GM19438 (cell line): ENCODE measurements around the gene PRSS8.
A peak's percentile ranks its signal among the peaks of the same experiment; 100 is the strongest.

ENCODE experiments used
- ATAC-seq: cut with Tn5 transposase; IDR thresholded peaks from one replicate; pipeline ENCODE4 v1.9.1; 2021; ENCODE audit warnings: low read depth; ENCODE audit not compliant: unreplicated experiment

Gene PRSS8

DNA sequence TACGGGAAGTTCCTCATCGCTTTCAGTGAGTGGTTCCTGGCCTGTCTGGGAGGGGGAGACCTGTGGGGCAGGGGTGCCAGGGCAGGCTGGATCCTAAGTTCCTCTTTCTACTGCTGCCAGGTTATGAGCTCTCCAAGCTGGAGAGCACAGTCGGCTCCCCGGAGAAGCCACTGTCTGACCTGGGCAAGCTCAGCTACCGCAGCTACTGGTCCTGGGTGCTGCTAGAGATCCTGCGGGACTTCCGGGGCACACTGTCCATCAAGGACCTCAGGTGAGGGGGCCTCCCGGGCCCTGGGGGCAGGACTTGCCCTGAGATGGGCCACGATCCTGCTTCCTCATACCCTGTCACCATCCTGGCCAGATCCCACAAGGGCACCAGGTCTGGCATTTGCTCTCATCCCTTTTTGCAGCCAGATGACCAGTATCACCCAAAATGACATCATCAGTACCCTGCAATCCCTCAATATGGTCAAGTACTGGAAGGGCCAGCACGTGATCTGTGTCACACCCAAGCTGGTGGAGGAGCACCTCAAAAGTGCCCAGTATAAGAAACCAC, 5.1 kb downstream of the PRSS8 start:
- no peak for ATAC-seq

DNA sequence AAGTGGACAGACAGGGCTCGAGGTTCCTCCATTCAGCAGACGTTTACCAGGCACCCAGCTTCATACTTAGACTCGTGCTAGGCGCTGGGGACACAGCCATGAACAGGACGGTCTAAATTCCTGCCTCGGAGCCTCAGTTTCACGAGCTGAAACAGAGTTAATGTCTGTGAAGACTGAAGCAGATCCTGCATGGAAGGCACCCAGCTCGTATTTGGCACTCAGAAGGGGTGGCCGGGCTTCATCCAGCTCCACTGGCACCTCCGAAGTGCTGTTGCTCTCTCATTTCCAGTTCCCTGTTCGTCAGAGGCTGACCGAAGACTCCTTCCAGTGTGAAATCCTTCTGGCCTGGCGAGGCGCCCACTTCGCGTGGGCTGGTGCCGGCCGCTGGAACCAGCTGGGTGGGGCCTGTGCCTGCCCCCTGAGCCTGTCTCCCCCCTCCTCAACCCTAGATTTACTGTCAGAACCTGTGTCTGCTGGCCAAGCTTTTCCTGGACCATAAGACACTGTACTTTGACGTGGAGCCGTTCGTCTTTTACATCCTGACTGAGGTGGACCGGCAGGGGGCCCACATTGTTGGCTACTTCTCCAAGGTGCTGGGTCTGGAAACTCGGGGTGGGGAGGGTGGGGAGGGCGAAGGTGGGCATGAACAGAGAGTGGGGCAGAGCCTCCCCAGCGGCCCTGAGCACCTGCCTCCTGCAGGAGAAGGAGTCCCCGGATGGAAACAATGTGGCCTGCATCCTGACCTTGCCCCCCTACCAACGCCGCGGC, 5.8 kb downstream of the PRSS8 start:
- ATAC-seq, result no peak

DNA sequence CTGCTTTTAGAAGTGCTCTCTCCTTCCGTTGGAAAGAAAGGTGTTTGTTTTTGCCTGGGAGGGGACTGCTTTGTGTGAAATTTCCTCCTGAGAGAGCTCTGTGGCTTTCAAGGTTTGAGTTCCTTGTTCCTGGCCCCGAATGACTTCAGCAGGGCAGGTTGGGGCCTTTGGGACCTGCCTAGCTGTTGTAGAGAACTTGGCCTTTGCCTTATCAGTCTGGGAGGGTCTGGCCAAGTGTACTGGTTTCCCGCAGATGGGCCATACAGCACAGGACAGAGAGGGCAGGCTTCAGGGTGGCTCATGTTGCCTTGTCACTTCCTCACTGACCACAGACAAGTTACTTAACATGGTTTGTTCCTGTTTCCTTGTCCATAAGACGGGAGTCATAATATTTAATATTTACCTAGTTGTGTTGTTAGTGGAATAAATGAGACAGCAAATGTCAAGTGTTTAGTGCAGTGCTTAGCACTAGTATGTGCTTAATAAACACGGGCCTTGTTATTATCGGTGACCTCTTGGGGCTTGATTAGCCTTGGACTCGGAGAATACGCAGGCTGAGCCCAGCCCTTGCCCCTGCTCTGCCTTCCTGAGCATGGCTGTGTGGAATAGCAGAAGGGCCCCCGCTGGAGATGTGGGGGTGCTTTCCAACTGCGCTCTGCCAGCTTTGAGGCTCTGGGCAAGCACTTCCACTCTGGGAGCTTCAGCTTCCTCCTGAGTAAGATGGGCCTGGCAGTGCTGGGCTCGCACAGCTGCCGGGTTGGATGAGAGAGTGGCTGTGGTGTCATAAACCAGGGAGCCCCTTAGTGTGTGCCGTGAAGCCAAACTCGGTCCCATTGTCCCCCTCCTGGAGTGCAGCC, 6.6 kb downstream of the PRSS8 start:
- ATAC-seq, result no peak

DNA sequence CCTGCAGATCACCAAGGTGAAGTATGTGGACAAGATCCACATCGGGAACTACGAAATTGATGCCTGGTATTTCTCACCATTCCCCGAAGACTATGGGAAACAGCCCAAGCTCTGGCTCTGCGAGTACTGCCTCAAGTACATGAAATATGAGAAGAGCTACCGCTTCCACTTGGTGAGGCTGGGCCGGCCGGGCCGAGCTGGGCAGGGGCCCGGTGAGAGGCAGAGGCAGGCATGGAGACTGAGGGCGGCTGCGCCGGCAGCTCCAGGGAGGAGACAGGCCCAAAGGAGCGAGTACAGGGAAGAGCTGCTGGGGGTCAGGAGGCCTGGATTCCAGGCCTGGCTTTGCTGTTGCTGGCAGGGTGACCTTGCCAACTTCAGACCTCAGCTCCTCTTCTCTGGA, 8.3 kb downstream of the PRSS8 start:
- ATAC-seq, result no peak

DNA sequence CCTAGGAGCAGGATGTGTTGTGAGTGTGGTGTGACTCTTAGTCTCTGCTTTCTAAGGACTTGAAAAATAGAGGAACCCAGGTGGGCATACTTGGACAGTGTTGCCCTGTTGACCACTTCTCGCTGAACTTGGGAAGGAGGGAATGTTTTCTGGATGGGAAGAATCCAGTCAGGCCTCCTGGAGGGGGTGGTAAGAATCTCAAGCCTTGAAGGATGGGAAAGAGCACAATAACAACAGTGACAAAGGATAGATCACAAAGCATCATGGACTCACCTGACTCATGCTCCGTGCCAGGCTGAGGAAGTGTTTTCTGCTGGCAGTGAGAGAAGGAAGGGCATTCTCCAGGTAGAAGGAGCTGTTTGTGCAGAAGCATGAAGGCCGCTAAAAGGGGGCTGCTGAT, 9.7 kb downstream of the PRSS8 start:
- no peak for ATAC-seq

DNA sequence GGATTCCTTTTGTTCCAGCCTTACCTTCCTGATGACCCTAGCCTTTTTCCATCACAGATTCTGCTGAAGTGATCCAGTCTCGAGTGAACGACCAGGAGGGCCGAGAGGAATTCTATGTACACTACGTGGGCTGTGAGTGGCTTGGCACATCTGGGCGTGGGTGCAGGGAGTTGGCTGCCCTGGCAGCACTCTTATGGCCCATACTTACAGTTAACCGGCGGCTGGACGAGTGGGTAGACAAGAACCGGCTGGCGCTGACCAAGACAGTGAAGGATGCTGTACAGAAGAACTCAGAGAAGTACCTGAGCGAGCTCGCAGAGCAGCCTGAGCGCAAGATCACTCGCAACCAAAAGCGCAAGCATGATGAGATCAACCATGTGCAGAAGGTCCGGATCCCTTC, 15.4 kb downstream of the PRSS8 start:
- ATAC-seq, result no peak

DNA sequence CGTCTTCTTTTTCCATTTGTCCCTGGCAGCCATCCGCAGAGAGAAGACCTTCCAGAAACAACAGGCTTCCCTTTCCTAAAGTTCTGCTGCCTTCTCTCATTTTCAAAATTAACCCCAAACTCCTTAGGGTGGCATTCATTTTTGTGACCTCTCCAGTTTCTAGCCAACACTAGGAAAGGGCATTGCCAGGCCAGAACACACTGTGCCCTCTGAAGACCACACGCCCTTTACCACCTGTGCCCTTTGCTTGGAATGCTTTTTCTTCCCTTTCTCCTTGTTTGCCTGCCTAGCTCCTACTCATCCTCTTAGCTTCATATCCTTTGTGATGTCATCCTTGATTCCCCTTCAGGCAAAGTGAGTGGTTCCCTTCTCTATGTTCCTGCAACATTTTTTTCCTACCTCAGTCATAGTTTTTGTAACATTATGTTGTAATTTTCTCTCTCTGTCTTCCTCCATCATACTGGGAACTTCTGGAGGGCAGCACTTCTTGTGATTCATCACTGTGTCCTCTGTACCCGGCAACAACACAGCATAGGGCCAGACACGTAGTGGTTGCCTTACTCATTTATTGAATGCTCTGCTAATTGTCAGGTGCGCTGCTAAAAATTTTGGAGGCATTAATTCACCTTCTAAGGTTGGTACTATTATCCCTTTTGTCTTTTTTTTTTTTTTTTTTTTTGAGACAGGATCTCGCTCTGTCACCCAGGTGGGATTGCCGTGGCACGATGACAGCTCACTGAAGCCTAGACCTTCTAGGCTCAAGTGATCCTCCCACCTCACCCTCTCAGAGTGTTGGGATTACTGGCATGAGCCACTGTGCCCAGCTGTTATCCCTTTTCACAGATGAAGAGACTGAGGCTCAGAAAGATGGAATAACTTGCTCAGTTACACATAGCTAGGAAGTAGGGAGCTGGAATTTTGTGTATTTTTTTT, 17.0 kb downstream of the PRSS8 start:
- no peak for ATAC-seq

DNA sequence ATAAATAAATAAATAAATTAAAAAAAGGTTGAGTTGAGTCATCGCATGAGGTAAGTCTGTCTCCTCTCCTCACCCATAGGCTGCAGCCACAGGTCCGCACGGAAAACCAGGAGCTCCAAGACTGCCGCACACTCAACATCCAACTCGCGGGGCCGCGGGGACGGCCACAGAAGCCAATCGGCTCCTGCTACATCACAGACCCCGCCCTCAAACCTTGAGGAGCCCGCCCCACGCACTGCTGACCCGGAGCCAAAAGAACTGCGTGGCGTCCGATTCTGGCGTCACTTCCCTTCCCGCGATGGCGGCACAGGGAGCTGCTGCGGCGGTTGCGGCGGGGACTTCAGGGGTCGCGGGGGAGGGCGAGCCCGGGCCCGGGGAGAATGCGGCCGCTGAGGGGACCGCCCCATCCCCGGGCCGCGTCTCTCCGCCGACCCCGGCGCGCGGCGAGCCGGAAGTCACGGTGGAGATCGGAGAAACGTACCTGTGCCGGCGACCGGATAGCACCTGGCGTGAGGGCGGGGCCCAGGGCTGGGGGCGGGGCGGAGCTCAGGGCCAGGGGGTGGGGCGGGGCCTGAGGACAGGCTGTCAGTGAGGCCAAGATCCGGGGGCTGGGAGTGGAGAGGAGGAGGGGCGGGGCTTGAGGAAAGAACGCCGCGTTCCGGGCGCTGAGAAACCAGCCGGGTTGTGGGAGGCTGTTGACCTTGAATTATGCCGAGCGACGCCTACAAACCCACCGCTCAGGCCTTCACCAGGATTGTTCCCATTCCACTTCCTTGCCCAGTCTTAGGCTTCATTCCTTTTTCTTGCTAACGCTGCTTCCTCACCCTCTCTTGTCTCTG, 17.9 kb downstream of the PRSS8 start, which contains the start of gene KAT8:
KAT8 (plus strand) TSS at position 281 of the 839 bp plus-strand sequence; CDS start at position 299, 18 bp downstream.
- ATAC-seq, result peak; percentile 91

DNA sequence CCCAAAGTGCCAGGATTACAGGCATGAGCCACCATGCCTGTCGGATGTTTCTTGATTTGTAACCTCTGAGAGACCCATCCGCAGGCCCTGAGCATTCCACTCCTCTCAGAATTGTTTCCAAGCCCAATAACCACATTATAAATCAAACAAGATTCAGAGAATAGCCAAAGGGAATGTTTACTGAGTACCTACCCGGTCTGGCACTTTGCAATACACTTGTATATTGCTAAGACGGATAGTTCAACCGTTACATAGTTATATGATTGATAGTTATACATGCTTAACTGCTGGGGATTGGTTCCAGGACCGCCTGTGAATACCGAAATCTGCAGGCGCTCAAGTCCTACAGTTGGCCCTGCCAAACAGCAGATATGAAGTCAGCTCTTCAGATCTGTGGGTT, 21.1 kb downstream of the PRSS8 start:
- no peak for ATAC-seq

DNA sequence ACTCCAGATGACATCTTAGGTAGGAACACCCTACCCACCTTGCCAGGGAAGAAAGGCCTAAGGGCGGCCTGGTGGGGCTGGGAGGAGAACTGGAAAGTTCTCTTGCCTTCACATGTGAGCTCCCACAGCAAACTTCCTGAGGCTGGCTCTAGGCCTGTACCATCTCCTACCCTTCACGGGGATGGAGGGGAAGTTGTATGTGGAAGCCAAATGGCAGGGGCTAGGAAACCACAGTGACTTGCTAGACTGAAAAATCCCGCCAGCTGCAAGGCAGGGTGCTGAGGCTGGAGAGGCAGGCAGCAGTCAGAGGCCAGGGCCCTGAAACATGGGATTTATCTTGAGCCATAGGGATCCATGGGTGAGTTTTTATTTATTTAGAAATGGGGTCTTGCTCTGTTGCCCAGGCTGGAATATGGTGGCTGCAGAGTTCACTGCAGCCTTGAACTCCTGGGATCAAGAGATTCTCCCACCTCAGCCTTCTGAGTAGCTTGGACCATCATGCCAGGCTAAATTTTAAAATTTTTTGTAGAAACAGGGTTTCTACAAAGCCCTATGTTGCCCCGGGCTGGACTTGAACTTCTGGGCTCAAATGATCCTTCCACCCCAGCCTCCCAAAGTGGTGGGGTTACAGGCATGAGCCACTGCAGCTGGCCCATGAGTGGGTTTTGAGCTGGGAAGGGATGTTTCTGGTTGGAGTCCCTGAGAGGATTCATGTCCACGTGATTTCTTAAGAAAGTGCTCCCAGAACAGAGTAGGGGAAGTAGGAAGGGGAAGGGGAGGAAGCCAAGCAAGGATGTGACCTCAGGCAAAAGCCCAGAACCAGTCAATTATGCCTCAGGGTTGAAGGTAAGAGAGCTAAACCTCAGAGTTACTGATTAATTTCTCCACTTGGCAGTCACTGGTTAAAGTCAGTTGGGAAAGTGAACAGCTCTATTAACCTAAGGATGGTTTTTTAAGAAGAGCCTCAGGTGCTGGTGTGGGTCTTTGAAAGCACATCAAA, 22.1 kb downstream of the PRSS8 start:
- ATAC-seq, result no peak

DNA sequence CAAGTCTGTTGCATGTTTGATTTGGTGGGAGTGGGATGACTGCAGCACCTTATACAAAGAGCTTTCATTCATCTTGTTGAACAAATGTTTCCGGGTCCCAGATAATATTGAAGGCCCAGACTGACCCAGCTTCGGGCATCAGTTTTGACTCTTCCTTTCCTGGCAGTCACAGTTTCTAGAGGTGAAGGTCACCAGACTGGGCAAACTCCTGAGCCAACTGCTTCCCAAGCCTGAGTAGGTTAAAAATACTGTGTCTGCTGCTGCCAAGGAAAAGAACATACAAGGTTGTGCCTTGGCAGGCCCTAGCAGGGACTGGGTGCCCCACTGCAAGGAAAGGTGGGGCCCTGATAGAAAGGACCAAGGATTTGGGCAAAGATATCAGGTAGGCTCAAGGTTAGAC, 22.8 kb downstream of the PRSS8 start:
- no peak for ATAC-seq

DNA sequence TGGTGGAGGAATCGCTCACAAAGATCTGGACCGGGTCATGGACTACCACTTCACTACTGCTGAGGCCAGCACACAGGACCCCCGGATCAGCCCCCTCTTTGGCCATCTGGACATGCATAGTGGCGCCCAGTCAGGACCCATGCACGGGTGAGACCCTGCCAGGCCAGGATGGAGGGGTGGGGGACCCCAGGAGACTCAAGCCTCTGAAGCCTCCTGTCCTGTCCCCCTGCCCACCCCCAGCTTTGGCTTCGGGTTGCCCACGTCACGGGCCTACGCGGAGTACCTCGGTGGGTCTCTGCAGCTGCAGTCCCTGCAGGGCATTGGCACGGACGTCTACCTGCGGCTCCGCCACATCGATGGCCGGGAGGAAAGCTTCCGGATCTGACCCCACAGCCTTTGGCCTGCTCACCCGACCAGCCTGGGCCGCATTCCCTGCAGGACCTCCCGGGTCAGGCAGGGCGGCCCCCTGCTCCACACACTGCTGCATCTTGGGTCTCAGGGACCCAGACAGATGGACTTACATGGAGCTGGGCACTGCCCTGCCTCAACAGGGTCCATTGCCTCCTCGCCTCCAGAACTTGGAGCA, 23.6 kb downstream of the PRSS8 start:
- no peak for ATAC-seq

DNA sequence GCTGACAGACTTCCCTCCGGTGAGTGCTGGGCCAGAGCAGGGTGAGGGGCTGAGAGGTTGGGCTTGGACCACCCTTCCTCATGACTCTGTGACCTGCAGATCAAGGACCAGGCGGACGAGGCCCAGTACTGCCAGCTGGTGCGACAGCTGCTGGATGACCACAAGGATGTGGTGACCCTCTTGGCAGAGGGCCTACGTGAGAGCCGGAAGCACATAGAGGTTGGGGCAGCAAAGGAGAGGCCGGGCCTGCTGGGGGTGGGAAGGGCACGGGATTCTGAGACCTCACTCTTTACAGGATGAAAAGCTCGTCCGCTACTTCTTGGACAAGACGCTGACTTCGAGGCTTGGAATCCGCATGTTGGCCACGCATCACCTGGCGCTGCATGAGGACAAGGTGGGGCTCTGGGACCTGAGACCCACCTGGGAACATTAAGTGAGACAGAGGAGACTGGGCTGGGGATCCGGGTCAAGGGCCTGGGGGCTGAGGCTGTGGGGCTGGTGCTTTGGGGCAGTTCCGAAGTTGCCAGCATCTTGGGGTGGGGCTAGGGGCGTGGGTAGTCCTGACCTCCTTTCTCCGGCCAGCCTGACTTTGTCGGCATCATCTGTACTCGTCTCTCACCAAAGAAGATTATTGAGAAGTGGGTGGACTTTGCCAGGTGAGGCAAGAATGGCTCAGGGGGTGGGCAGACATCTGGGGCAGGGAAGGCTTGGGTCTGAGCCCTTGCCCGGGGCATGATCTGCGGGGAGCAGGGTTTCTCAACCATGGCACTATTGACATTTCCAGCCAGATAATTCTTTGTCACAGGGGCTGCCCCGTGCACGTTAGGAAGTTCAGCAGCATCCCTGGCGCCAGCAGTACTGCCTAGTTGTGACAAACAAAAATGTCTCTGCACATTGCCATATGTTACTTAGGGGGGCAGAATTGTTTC, 25.2 kb downstream of the PRSS8 start:
- no peak for ATAC-seq

DNA sequence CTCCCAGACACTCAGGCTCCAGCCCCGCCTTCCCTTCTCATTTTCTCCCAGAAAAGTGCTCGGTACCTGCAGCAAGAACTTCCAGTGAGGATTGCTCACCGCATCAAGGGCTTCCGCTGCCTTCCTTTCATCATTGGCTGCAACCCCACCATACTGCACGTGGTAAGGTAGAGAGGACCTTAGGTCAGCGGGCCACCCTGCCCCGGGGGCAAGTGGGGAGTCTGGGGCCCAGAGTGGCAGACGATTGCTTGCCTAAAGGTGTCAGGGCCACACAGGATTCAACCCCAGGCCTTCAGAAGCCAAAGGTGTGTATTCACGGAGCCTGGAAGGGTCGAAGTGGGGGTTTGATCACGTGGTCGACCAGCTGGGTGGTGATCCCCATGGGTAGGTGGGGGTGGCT, 25.9 kb downstream of the PRSS8 start:
- no peak for ATAC-seq

DNA sequence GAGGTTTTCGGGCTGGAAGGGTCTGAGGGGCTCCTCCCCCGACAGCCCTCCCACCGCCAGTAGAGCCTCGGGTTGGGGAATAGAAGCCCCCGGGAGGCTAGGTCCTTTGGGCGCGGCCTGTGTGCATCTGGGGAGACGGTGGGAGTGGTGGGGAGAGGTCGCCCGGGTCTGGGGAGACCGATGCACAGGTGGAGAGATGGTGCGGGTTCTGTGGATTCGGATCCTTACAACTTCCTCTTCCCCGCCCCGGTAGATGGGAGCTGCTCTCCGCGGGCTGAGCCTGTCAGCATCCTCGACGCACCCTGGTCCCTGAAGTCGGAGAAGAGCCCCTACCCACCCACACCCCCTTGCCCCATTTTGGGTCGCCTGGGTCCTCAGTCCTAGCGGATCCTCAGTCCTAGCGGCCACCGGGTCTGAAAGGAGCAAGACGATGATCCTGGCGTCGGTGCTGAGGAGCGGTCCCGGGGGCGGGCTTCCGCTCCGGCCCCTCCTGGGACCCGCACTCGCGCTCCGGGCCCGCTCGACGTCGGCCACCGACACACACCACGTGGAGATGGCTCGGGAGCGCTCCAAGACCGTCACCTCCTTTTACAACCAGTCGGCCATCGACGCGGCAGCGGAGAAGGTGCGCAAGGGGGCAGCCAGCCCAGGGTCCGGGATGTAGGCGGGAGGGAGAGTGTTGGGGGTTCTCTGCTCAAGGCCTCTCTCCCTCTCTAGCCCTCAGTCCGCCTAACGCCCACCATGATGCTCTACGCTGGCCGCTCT, 26.6 kb downstream of the PRSS8 start:
- no peak for ATAC-seq
